LHCN-M2 (cell line): ENCODE results near the gene GANAB. TPM values are rescaled to one million over a fixed set of nuclear protein-coding genes. Genes with fewer than 3 reads are reported as not detected.
"Not testable (repeated sequence)": the region's sequence is repeated elsewhere in the genome, so short reads cannot be mapped to it uniquely, and the experiment has no call there.

ENCODE experiments used
- DNase-seq: peaks from one replicate; pipeline ENCODE4 v3.0.0-alpha.2; 2012; ENCODE audit warnings: low read depth
- polyA plus RNA-seq: library from polyadenylated mRNA; unstranded; fragments of >200 nt; gene quantifications from one replicate; pipeline ENCODE4 v1.2.1, GENCODE V29; 2012; ENCODE audit warnings: missing spikeins
- total RNA-seq: library from RNA; depleted of rRNA; stranded (reverse); fragments of >200 nt; gene quantifications from 2 replicates; pipeline ENCODE4 v1.2.3, GENCODE V29; 2014; rRNA removed

The GANAB gene
- 267 and 299 TPM in 2 replicates for total RNA-seq
- polyA plus RNA-seq = 248 TPM

DNA sequence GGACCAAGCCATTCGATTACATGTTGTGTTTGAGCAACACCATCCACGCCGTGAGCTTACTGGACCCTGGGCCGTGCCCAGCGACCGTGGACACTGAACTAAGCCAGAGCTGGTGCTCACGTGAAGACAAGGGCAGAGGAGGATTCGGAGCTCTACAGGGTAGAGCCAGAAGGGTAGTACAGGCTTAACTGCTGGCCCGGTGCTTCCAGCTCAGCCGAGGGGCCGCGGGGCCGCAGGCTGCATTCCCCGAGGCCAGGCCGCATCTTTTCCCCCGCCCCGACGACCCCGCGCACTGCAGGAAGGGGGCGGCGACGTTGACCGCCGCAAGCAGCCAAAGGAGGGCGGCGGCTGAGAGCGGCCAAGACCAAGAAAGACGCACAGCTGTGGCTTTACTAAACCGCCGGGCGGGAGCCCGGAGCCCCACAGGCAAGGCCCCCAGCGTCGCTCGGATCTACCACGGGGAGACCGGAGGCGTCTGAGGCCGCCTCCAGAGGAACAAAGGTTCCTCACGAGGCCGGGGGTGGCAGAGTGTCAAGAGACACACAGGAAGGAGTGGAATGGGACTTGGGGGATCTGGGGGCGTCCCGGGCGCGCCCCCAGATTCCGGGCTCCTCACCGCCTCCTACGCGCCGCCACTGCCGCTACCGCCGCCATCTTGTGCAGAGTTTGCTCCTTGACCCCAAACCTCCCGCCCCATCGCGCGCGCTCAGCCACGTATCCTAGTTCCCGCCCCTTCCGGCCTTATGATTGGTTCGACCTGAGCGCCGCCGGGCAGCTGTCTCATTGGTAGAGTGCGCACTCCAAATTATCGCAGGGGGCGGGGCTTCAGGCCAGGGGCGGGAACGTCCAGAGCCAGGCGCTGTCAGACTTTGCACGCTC, at the start of gene GANAB:
Gene GANAB (minus strand): TSS at position 668 of the 879 bp plus-strand sequence. CDS start 14 bp downstream, at position 654.
- peak; percentile 97 for DNase-seq

DNA sequence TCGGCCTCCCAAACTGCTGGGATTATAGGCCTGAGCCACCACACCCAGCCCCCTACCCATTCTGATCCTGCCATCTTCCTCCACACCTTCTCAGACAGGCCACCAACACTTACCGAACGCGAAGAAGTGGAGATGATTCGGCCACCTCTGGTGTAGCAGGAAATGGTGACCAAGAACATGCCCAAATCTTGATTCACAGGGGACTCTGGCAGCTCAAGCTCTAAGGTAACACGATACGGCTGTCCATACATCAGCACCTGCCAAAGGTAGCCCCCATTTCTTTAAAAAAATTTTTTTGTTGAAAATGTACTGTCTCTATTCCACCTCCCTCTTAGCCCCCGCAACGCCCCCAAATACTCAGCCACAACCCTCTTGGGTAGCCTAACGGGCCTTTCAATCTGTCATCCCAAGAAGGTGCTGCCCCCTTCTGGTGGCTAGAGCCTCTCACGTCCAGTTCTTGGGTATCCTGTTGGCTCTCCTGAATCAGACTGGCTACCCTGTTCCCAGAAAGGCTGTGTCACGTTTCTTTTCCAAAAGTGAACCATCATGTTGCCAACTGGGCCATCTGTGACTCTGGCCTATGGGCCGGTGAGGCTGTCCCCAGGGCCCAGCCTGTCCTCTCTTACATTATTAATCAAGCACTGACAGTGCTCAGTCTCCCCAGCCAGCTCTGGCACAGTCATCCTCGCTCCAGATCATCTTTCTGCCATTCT, 48.2 kb upstream of the GANAB start:
- DNase-seq = peak; percentile 84

DNA sequence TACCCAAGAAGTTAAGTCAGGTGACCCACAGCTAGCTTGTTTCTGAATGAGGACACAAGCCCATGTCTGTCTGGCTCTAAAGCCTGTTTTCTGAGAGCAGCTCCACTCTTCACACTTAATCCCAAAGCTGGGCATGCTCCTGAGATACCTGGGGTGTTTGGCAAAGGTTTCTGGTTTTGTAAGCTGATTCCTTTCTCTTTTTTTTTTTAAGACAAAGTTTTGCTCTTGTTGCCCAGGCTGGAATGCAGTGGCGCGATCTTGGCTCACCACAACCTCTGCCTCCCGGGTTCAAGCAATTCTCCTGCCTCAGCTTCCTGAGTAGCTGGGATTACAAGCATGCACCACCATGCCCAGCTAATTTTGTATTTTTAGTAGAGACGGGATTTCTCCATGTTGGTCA, 47.2 kb upstream of the GANAB start:
- not testable (repeated sequence) for DNase-seq

DNA sequence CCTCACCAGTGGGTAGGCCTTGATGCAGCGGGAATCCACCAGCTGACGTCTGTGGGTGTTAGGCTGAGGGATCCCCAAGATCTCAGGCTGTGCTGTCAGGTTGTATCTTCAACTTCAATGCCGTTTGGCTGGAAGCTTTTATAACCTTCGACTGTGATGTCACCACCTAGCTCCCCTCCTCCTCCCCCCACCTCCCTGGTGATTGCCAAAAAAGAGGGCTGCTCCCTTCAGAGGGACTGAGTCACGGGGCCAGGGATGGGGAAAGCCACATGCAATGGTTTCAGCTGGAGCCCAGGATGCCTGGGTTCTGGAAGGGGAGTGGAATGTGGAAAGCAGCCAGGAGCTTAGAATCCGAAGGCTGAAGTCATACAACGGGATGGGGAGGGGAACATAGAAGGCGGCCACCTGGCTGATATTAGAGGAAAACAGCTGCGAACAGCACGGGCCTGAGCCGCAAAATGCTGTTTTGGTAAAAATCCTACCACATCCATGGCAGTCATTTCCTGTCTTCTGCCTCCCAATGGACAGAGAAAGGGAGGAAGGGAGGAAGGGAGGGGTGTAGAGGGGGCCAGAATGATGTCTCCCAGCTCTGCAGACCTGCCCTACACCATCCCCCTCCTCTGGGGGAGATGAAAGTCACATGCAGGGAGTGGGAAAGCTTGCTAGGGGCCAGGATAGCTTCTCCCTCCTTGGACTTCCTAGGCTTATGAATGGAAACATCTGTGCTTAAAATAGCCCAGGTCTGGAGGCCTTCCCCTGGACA, 43.2 kb upstream of the GANAB start, which contains the start of gene LRRN4CL:
Gene LRRN4CL (minus strand): TSS at position 110 of the 763 bp plus-strand sequence. CDS start 1,022 bp downstream, outside the sequence.
- peak; percentile 100 for DNase-seq

DNA sequence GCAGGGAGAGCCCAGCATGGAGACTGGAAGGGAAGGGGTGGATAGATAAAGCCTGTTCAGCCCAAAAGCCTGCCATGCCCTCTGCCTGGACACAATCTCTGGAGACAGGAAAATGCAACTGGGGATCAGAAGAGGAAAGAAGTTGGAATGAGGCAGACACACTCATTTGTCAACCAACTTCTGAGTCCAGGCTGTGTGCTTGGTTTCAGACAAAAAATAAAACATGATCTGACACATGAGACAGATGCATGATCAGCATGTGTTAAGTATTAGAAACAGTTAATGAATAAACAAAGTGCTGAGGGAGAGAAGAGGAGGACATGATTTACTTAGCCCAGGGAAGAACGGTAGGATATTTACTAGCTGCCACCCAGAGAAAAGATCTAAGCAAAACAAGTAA, 42.1 kb upstream of the GANAB start:
- DNase-seq = no peak

DNA sequence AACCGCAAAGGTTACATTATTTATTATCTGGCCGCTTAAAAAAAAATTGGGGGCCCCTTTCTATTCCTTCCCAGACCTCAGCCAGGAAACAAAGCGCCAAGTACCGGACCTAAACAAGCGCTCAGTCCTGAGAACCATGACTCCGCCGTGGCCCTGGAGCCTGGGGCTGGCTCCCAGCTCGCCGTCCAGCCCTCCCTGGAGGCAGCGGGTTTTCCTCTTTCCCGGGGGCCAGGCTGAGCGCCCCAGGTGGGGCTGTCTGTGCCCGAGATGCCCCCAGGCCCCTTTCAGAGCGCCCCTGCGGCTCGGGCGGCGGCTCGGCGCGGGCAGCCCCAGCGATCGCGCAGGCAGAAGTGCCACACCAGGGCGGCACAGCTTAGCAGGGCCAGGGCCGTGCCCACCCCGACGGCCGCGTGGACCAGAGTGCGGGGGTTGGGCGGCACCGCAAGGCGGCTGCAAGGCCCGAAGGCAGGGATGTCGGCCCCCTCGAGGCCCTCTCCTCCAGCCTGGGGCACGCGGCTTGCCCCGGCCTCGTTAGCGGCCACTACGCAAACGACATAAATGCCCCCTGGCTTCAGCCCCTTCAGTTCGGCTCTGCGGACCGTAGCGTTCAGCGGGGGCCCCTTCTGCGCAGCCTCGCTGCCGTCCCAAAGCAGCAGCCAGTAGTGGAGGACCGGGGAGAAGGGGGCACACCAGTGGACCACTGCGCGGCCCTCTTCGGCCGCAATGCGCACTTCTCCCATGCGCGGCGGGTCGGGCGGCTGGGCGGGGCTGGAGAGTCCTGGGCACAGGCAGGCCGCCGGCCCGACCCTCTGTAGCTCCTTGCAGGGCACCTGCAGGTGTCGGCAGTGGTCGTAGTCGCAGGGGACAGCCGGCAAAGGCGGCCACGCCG, 41.3 kb upstream of the GANAB start:
- no peak for DNase-seq

DNA sequence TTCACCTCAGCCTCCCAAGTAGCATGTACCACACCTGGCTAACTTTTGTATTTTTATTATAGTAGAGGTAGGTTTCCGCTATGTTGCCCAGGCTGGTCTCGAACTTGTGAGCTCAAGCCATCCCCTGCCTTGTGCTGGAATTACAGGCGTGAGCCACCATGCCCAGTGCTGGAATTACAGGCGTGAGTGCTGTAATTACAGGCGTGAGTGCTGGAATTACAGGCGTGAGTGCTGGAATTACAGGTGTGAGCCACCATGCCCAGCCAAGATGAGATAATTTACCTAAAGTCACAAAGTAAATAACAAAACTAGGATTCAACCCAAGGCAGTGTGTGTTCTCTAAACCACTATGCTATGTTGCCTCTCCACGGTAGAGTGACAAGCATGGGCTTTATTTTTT, 36.1 kb upstream of the GANAB start:
- no peak for DNase-seq

DNA sequence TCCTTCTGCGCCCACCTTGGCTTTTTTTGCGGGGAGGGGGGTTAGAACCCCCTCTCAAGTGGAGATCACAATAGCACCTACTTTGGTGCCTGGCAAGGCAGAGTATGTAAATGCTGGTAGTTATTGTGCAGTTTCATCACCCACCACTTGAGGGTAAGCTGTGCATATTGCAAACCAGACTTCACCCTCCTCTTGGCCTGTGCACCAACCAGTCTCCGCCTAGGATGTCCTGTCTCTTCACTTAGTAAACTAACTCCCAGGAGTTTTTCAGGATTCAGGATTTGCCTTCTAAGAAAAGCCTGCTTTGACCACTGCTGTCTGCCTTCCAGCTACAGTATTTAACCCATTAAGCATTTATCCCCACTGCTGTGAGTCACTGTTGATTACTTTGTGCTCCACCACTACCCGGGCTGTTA, 34.4 kb upstream of the GANAB start:
- DNase-seq = peak; percentile 87

DNA sequence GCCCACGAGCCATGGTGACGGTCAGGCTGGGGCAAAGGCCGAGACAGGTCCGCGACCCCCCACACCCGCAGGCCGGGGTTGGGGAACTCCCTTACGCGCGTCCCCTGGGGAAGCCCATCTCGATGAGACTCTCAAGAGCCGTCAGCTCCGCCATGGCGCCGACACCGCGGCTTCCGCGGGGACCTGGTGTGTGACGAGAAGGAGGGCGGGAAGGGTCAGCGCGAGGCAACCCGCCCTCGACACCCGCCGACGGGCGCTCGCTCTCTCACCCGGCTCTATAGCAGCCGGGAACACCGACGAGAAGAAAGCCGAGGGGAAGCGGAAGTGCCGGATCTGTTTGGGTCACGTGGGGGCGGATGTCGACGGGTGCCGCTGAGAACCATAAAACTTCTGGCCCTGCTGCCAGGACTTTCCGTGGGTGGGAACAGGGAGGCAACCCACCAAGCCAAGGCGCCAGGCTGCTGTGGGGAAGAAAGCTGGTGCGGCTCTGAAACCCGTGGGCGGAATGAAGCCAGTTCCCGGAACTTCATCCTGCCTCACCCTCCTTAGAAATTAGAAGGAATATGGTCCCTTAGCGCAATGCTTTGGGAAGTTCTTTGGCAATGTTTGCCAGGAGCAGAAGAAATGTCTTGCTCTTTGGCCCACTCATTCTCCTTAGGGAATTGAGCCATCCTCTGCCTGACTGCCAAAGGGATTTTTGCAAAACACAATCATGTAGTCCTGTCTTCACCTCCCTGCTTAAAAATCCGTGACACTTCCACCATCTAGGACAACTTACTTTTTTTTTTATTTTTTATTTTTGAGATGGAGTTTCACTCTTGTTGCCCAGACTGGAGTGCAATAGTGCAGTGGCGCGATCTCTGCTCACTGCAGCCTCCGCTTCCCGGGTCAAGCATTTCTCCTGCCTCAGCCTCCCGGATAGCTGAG, 32.6 kb upstream of the GANAB start, which contains the start of gene UBXN1:
Gene UBXN1 (minus strand): TSS at position 304 of the 927 bp plus-strand sequence. CDS start 150 bp downstream, at position 154.
- DNase-seq = peak; percentile 91

DNA sequence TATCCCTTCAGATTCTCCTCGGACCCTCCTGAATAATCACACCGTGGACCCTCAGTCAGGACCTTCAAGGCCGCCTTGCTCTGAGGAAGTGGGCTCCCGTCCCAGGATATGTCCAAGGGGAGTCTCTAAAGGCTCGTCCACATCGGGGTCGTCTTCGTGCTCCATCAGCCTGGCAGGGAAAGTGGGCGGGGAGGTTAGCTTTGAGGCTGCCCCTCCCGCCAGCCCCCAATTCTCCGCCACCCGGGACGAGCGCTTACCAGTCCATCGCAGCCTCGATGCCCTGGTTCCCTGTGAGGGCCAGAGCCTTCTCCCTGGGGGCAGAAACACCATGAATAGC, 32.0 kb upstream of the GANAB start:
- DNase-seq = no peak

DNA sequence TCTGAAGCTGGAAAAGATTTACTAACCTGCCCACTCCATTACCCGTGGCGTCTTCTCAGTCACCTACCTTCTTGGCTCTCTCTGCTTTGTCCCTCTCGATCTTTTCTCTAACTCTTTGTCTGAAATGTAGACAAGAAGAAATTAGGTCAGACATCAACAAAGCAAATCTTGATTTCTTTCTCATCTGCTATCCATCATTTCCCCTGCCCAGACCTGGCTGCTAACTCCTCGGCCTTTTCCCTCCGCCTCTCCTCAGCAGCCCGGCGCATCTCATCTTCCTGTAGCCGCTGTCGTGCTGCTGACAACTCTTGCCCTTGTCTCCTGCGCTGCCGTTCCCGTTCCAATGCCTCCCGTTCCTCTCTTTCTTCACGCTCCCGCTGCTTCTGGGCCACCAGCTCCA, 31.3 kb upstream of the GANAB start:
- no peak for DNase-seq

DNA sequence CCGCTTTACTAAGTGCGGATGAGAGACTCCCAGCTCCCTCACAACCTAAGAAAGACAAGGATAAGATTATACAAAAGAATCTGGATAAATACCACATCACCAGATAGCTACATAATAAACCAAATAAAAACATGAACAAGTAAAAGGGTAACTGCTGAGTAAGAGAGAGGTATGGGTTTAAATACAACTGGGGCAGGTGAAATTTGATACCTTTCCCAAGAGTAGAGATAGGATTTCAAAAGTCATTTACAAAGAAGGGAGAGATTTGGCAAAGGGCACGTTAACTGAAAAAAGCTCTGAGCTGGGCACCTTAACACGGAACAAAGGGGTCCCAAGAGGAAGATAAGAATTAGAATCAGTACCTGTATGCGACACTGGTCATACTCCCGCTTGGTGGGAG, 30.7 kb upstream of the GANAB start:
- DNase-seq = no peak

DNA sequence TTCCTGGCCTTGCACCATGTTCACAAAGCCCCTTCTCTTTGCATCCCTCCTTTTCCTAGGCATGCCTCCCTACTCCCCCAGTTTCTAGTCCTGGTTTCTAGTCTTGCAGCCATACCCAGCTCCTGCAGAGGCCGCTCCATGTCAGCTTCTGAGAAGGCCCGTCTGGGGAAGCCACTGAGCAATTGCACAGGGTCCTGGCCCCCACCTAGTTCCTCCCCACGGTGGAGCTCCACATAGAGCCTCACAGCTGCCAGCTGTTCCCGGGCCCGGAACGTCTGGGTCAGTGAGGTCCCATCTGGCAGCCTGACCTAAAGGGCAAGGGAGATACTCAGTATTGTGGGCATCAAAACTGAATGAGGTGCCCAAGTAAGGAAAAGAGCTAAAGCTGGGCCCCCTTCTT, 30.3 kb upstream of the GANAB start:
- DNase-seq = no peak

DNA sequence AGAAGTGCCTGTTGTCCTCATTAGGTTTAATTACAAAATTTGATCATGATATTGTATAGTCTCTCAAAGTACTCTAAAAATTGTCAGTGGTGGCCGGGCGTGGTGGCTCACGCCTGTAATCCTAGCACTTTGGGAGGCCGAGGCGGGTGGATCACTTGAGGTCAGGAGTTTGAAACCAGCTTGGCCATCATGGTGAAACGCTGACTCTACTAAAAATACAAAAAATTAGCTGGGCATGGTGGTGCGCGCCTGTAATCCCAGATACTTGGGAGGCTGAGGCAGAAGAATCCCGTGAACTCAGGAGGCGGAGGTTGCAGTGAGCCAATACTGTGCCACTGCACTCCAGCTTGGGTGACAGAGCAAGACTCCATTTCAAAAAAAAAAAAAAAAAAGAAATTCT, 29.0 kb upstream of the GANAB start:
- DNase-seq = not testable (repeated sequence)

DNA sequence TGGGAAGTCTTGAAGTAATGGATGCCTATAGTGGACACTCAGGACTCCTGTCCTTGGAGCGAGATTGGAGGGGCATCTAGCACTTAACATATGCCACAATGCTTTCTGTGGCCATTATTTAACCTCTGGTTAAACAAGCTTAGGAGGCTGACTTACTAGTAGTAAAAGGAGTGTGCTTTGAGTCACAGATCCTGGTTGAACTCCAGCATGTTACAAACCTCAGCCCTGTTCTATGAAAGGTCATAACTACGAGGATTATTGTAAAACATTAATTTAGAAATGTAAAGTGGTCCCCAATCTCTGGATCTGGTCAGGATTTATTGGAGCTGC, 26.7 kb upstream of the GANAB start:
- DNase-seq = no peak

DNA sequence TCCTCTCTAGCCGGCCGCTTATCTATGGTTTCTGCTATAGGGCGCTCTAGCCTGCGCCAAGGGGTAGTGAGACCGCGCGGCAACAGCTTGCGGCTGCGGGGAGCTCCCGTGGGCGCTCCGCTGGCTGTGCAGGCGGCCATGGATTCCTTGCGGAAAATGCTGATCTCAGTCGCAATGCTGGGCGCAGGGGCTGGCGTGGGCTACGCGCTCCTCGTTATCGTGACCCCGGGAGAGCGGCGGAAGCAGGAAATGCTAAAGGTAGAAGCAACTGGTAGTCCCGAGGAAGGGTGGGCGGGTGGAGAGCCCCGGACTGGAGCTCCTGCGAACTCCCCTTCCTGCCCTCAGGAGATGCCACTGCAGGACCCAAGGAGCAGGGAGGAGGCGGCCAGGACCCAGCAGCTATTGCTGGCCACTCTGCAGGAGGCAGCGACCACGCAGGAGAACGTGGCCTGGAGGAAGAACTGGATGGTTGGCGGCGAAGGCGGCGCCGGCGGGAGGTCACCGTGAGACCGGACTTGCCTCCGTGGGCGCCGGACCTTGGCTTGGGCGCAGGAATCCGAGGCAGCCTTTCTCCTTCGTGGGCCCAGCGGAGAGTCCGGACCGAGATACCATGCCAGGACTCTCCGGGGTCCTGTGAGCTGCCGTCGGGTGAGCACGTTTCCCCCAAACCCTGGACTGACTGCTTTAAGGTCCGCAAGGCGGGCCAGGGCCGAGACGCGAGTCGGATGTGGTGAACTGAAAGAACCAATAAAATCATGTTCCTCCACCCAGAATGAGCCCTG, 25.4 kb upstream of the GANAB start, which contains the start of the genes LBHD1 and UQCC3:
Gene LBHD1 (minus strand): TSS at position 660 of the 782 bp plus-strand sequence. CDS start 2,236 bp downstream, outside the sequence.
Gene UQCC3 (plus strand): TSS at position 66 of the 782 bp plus-strand sequence. CDS start 73 bp downstream, at position 139.
- peak; percentile 88 for DNase-seq

DNA sequence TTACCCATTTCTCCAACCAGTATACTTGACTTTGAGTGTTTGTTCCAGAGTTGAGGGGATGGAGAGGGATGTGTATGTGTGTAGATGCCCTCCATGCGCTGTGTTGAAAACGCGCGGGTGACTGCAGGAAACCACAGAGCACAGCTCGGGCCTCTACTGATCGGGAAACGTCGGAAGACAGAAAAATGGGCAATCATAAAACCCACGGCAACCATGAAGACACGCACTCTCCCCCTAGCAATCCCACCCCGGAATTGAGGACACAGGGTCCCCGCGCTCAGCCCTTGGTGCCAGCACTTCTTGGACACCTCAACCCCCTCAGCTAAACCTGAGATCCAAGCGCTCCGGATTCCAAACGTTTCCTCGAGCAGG, 24.8 kb upstream of the GANAB start:
- no peak for DNase-seq

DNA sequence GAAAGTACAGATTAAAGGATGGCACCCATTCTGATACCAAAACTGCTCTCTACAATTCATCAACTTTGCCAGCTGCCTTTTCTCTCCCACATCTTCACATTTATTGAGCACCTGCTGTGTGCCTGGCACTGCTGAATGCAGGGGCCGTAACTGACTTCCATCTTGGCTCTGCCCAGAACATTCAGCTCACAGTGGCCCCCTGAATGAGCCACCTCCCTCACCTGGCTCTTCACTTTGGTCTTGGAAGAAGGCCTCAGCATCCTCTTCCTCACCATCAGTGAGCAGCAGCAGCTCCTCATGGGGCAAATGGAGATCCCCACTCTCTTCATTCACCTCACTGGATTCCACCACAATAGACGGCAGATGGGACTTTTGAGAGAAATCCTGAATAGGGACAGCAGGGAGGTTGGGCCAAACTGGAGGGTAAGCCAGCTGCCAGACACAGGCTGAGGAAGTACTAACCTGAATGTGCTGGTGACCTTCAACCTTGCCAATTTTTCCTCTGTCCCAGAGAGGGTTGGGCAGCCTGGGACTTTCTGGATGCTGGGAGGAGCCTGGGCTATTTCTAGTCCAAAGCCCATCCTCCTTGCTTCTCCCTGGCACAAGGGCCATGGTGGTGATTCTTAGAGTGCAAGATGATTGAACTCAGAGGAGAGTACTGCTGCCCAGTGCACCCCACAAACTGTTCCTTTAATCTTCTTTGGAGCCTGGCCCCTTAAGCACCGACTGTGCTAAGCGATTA, 23.2 kb upstream of the GANAB start:
- no peak for DNase-seq
